HG03432 (cell line): Measurements from ENCODE around the gene ARSK.
"Not testable (repeated sequence)": the region's sequence is repeated elsewhere in the genome, so short reads cannot be mapped to it uniquely, and the experiment has no call there.

Experiments used
- ATAC-seq: cut with Tn5 transposase; IDR thresholded peaks from one replicate; pipeline ENCODE4 v1.9.1; 2021; ENCODE audit warnings: mild to moderate bottlenecking, moderate library complexity; ENCODE audit not compliant: unreplicated experiment

Gene ARSK

DNA sequence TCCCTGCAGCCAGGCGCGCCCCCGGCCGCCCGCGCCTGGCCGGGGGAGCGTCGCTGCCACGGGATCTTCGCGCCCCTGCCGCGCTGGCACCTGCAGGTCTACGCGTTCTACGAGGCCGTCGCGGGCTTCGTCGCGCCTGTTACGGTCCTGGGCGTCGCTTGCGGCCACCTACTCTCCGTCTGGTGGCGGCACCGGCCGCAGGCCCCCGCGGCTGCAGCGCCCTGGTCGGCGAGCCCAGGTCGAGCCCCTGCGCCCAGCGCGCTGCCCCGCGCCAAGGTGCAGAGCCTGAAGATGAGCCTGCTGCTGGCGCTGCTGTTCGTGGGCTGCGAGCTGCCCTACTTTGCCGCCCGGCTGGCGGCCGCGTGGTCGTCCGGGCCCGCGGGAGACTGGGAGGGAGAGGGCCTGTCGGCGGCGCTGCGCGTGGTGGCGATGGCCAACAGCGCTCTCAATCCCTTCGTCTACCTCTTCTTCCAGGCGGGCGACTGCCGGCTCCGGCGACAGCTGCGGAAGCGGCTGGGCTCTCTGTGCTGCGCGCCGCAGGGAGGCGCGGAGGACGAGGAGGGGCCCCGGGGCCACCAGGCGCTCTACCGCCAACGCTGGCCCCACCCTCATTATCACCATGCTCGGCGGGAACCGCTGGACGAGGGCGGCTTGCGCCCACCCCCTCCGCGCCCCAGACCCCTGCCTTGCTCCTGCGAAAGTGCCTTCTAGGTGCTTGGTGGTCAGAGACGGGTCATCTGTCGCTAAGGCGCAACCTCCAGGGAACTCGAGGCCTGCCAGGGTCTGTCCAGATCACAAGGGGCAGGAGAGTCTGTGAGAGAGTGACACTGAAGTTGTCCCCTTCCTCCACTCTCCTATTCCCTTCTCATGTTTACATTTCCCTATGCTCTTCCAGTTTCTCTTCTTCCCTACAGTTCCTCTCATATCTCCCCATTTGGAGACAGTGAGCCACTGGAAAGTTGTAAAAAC, 66.3 kb downstream of the ARSK start:
- ATAC-seq = peak; percentile 57

DNA sequence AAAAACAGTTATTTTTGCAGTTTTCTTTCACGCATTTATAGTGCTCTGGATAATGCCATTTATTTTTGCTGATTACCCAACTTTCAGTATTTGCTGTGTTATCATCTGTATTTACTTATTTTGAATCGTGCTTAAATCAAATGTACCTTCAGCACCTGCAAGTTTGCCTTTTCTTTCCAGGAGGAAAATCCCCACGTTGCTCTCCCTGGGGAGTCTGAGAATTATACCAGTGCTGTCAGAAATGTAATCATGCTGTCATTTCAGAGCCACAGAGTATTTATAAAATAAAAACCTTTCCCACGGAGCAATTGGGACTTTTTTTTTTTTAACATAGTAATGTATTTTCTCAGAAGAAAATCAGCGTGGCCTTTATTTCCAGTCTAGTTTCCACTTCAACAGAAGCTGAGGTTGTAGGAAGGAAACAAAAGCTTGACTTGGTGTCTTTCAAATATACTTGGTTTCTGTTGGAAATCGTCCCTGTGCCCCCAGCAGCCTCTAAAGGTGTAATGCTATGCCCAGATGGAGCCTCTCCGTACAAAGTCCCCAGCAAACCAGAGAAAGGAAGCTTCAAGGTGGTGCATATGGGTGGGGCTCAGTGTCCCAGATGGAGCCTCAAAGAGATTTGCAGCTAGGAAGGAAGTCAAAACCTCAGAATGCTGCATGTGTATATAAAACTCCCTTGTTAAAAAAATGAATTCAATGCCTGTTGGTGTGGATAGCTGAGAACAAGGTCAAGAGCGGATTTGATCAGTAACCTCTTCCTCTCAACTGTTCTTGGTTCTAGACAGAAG, 67.1 kb downstream of the ARSK start:
- no peak for ATAC-seq

DNA sequence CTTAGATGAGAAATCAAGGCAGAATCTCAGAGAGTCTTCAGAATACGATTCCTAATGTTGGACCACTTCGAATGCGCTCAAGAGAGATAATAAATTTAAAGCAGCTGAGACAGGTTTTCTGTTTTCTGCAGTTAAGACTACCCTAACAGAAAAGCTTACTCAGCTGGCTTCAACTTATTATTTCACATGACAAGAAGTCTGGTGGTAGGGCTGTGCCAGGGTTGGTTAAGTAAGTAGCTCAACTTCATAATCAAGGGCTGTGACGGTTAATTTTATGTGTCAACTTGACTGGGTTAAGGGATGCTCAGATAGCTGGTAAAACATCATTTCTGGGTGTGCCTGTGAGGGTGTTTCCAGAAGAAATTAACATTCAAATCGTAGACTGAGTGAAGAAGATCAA, 68.8 kb downstream of the ARSK start:
- no peak for ATAC-seq

DNA sequence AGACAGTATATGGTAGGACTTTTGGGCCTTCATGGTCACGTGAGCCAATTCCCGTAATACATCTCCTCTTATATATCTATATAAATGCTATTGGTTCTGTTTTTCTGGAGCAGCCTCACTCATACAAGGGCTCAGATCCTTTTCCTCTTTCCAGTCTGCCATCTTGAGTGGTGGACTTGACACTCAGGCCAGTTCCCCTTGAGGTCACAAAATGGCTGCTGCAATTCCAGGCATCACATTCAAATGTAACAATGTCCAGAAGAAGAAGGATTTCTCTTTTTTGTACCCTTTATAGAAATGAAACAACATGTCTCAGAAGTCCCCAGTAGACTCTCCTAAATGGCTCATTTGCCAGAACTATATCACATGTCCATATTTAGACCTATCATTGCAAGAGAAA, 69.5 kb downstream of the ARSK start:
- ATAC-seq = no peak

DNA sequence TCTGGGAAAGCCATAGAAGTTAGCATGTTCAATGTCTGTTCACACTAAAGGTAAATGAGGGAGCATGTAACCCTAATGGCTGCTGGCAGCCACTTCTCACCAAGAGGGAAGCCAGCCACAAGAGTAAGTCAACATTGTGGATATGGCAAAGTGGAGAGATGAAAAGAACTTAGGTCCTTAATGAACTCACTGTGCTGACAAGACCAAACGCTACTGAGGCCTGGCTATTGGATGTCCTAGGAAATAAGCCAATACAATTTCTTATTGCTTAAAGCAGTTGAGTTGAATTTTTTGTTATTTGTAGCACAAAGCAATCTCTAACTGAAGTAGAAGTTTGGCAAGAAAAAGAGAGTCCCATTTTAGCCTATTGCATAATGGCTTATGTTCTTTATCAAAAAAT, 71.8 kb downstream of the ARSK start:
- ATAC-seq = no peak

DNA sequence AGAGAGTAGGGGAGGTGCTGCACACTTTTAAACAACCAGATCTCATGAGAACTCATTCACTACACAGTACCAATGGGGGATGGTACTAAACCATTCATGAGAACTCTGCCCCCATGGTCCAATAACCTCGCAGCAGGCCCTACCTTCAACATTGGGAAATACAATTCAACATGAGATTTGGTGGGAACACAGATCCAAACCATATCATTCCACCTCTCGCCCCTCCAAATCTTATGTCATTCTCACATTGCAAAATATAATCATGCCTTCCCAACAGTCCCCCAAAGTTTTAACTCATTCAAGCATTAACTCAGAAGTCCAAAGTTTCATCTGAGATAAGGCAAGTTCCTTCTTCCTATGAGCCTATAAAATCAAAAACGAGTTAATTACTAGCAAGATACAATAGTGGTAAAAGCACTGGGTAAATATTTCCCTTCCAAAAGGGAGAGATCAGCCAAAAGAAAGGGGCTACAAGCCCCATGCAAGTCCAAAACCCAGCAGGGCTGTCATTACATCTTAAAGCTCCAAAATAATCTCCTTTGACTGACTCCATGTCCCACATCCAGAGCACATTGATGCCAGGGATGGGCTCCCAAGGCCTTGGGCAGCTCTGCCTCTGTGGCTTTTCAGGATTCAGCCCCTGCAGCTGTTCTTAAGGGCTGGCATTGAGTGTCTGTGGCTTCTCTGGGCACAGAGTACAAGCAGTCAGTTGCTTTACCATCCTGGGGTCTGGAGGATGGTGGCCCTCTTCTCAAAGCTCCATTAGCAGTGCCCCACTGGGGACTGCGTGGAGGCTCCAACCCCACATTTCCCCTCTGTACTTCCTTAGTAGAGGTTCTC, 73.3 kb downstream of the ARSK start:
- no peak for ATAC-seq

DNA sequence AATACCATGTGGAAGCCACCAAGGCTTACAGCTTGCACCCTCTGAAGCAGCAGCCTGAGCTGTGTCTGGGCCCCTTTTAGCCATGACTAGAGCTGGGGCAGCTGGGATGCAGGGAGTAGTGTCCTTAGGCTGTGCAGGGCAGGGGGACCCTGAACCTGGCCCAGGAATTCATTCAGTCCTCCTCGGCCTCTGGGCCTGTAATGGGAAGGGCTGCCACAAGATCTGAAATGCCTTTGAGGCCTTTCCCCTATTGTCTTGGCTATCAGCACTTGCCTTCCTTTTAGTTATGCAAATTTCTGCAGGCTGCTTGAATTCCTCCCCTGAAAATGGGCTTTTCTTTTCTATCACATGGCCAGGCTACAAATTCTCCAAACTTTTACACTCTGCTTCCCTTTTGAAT, 74.0 kb downstream of the ARSK start:
- ATAC-seq = no peak

DNA sequence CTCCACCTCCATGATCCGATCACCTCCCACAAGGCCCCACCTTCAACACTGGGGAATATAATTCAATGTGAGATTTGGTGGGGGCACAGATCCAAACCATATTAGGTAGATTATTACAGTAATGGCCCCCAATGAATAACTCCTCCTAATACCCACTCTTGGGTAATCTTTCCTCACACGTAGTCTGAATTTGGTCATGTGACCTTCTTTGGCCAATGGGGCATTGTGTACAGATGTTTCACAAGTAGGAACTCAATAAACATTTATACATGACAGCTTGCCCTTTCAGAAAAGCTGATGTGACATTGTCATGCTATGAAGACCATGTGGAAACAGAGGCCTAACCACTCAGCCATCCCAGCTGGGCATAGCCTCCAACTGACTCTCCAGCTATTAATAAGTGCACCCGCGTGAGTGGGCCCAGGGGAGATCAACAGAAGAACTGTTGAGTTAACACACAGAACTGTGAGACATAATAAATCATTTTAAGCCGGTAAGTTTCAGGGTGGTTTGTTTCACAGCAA, 75.6 kb downstream of the ARSK start:
- ATAC-seq = no peak

DNA sequence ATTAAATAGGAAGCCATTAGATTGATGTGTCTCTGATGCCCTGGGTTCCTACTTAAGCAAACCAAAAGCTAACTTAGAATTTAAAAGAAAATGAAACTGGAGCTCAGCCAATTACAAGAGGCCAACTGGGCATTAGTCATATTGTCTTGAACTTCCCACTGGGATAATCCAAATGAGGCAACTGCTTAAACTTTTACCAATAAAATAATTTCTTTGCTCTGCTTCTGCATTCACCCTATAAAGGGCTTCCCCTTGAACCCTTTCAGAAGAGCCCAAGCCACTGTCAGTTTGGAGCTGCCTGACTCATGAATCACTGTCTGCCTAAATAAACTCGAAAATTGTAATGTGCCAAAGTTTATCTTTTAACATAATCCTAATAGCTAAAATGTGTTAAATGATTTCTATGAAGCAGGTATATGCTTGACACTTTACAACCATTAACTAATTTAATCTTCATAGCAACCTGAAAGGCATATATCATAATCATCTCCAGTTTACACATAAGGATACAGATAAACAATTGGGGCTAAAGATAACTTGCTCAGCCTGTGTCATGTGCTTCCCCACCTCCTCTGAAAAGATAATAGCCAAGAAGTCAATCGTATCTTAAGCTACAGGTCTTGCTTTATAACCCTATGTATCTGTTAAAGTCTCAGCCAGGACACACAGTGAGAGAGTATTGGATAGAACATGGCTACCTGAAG, 76.5 kb downstream of the ARSK start:
- ATAC-seq = peak; percentile 7

DNA sequence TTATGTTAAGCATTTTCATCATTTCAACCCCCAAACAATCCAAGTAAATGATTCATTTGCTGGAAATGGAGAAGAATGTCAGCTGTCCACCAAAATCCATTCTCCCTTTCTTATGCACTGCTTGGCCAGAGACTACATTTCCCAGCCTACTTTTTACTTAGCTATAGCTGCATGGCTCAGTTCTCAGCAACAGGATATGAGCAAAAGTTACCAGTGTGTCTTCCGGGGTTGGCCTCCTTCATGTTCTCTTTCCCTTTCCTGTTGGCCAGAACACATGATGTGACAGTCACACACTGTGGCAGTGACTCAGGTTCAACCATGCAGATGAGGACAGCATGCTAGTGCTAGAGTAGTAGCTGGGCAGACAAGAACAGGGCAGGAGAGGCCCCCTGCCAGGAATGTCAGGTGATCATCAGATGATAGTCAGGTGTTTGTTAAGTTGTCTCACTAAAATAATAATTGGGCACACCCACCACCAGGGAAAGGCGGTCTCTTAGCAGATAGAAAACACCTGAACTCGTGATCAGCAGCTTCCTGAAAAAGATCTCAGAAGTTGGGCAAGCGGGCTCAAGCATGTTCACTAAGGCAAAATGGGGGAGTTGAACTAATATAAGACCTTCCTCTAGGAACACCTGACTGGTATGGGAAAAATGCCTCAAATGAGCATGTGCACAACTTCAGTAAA, 77.2 kb downstream of the ARSK start:
- ATAC-seq = peak; percentile 94

DNA sequence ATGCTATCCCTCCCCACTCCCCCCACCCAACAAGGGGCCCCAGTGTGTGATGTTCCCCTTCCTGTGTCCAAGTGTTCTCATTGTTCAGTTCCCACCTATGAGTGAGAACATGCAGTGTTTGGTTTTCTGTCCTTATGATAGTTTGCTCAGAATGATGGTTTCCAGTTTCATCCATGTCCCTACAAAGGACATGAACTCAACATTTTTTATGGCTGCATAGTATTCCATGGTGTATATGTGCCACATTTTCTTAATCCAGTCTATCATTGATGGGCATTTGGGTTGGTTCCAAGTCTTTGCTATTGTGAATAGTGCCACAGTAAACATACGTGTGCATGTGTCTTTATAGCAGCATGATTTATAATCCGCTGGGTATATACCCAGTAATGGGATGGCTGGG, 78.0 kb downstream of the ARSK start:
- not testable (repeated sequence) for ATAC-seq

DNA sequence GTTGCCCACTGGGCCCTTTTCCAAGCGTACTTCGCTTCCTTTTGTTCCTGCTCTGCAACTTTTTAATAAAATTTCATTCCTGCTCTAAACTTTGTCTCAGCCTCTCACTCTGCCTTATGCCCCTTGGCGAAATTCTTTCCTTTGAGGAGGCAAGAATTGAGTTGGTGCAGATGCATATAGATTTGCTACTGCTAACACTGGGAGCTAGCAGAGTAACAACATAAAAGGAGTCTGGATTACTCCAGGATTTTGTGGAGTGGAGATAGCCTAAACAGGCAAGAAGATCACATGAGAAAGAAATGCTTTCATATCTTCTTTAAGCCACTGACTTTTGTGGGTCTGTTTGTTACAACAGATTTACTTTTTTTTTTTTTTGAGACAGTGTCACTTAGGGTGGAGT, 78.8 kb downstream of the ARSK start:
- ATAC-seq = no peak

DNA sequence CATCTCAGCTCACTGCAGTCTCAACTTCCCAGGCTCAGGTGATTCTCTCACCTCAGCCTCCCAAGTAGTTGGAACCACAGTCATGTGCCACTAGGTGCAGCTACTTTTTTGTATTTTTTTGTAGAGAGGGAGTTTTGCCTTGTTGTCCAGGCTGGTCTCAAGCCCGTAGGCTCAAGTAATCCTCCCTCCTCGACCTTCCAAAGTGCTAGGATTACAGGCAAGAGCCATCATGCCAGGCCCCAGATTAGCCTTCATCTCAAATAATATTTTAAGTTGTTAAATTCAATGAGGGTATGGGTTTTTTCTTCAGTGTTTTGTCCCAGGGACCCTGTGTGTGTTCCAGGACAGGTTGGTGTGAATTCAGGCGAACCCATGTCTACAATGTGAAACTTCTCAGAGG, 79.2 kb downstream of the ARSK start:
- ATAC-seq = no peak

DNA sequence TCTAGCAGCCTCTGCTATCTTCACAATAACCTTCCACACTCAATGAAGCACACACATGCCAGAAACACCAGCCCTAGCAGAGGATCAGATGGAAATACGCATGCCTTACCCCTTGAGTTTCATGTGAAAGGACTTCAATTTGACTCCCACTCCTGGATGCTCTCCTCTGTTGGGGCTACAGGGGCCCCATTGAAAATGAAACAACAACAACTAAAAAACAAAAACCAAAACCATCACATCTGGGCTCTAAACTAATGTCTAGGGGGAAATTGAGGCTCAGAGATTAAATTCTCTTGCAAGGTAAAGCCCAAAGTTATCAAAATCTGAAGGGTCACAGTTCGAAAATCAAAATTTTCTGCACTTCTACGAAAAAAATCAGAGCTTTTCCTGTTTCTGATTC, 83.7 kb downstream of the ARSK start:
- ATAC-seq = no peak

DNA sequence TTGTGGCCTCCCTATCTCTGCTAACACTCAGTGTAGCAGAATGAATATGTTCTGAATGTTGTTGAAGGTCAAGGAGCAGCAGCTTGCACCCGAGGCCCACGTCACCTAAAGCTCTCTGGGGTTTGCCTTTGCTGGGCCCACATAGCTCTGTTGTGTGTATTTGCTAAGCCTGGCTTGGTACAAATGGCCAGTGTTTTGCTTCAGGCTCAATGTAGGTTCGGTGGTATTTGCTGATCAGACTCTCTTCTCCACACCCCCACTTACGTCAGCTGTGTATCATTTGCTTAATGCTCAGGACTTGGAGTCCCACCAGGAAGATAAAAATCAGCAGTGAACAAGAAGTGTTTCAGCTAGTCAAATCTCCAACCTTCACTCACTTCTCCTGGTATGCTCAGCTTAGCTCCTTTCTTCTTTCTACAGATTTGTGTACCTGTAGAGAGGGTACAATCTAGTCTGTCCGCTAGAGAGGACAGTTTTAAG, 86.9 kb downstream of the ARSK start:
- no peak for ATAC-seq

DNA sequence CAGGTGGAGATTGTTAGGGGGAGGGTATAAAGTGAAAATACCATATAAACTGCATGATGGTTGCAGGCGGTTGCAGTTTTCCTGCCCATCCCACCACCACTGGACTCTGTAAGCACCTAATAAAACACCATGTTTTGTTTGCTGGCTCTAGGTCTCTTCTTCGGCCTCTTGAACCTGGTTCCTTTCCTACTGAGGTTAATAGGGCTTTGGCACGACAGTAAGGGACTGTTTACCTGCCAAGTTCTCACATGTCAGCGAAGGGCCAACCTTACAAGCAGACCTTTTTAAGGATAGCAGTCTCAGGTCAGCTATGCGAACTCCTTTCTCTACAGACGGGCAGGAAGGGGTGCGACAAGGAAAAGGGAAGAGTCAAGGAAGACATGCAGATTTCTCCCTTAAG, 88.3 kb downstream of the ARSK start:
- ATAC-seq = no peak

DNA sequence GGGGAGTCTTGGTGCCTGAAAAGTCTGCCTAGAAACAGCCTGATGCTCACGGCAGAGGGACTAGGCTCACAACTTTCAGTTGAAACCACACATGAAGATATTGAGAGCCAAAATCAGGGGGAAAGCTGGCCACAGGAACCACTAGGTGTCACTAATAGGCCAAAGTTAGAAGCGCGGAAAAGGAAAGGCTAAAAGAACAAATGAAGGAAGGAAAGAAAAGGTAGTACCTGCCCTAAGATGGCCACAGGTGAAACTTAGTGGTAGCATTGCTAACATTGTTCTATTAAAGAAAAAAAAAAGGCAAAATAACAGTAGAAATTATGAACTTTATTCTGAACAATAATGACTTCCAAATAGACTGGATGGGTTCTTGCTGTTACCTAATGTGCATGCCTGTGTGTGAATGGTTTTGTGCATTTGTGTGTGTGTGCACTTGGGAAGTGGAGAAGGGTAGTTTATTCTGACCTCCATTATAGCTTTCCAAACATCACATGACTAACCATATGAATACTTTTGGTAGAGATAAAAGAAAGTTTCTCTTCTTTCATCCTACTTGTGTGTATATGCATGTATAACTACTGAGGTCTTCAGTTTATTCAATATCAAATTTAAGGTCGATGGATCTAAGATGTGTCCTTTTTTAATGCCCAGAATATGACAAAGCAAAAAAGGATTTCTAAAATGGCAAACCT, 89.6 kb downstream of the ARSK start:
- ATAC-seq = peak; percentile 41

DNA sequence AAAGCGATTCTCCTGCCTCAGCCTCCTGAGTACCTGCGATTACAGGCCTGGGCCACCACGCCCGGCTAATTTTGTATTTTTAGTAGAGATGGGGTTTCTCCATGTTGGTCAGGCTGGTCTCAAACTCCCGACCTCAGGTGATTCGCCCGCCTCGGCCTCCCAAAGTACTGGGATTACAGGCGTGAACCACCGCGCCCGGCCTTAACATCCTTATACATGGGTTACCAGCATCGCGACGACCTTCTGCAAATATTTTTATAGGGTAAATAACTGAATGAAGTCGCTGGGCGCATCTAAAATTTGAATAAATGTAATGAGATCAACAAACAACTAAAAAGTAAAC, 91.3 kb downstream of the ARSK start:
- ATAC-seq = not testable (repeated sequence)
